GM23248 (cell line): ENCODE results near the gene FAM209A. TPM values are rescaled to one million over a fixed set of nuclear protein-coding genes. Genes with fewer than 3 reads are reported as not detected.

ENCODE experiments used
- DNase-seq: peaks from one replicate; pipeline ENCODE4 v3.0.0-alpha.2; 2015
- H2AFZ ChIP-seq: fragments of 200-600 bp; sonication (generic); 2 replicates; pipeline ENCODE4 v1.6.1; 2016; ENCODE audit warnings: antibody characterized with exemption
- H3F3A ChIP-seq: fragments of 200-600 bp; sonication (generic); 2 replicates; pipeline ENCODE4 v1.6.1; 2016; ENCODE audit warnings: mild to moderate bottlenecking, antibody characterized with exemption, mixed run types; ENCODE audit not compliant: insufficient read depth
- H3K27ac ChIP-seq: fragments of 200-600 bp; sonication (generic); 2 replicates; pipeline ENCODE4 v1.5.1; 2016; ENCODE audit warnings: mild to moderate bottlenecking
- H3K27me3 ChIP-seq: fragments of 200-600 bp; sonication (generic); replicated peaks from 2 replicates; pipeline ENCODE4 v1.6.1; 2016; ENCODE audit warnings: mild to moderate bottlenecking; ENCODE audit not compliant: insufficient read depth
- H3K36me3 ChIP-seq: fragments of 200-600 bp; sonication (generic); 2 replicates; pipeline ENCODE4 v1.6.1; 2016; ENCODE audit warnings: low read depth, mild to moderate bottlenecking
- H3K4me1 ChIP-seq: fragments of 200-600 bp; sonication (generic); 2 replicates; pipeline ENCODE4 v1.6.1; 2016; ENCODE audit warnings: mild to moderate bottlenecking; ENCODE audit not compliant: insufficient read depth
- H3K4me2 ChIP-seq: fragments of 200-600 bp; sonication (generic); one replicate; pipeline ENCODE4 v1.6.1; 2016; ENCODE audit warnings: mild to moderate bottlenecking; ENCODE audit not compliant: unreplicated experiment
- H3K4me3 ChIP-seq: fragments of 200-600 bp; sonication (generic); 2 replicates; pipeline ENCODE4 v1.5.1; 2016; ENCODE audit warnings: mild to moderate bottlenecking
- H3K79me2 ChIP-seq: fragments of 200-600 bp; sonication (generic); 2 replicates; pipeline ENCODE4 v1.6.1; 2016; ENCODE audit warnings: mild to moderate bottlenecking; ENCODE audit not compliant: insufficient read depth
- H3K9ac ChIP-seq: fragments of 200-600 bp; sonication (generic); 2 replicates; pipeline ENCODE4 v1.6.1; 2016; ENCODE audit warnings: mild to moderate bottlenecking
- H3K9me2 ChIP-seq: fragments of 200-600 bp; sonication (generic); 2 replicates; pipeline ENCODE4 v1.6.1; 2016; ENCODE audit warnings: mixed run types, mild to moderate bottlenecking, moderate library complexity; ENCODE audit not compliant: insufficient read depth
- H3K9me3 ChIP-seq: fragments of 200-600 bp; sonication (generic); one replicate; pipeline ENCODE4 v1.6.1; 2017; ENCODE audit warnings: low read depth
- H4K20me1 ChIP-seq: fragments of 200-600 bp; sonication (generic); 2 replicates; pipeline ENCODE4 v1.6.0; 2016; ENCODE audit not compliant: insufficient read depth
- EZH2 ChIP-seq: fragments of 200-600 bp; sonication (generic); IDR thresholded peaks from 2 replicates; pipeline ENCODE4 v1.6.1; 2018; ENCODE audit warnings: antibody characterized with exemption, mild to moderate bottlenecking; ENCODE audit not compliant: insufficient read depth, poor library complexity, severe bottlenecking
- EZH2phosphoT487 ChIP-seq: fragments of 200-600 bp; sonication (generic); IDR thresholded peaks from 2 replicates; pipeline ENCODE4 v1.6.1; 2018; ENCODE audit warnings: antibody characterized with exemption, moderate library complexity, mild to moderate bottlenecking, low read depth; ENCODE audit not compliant: insufficient read depth
- WGBS, 2 experiments: methylation state at CpG; one replicate each; pipeline ENCODE4 v1.1.6; 2015 to 2017; ENCODE audit warnings: low lambda C conversion rate in 2 of 2, low coverage in 1 of 2; ENCODE audit errors: missing lambda C conversion rate in 2 of 2; 5-methylcytosine and 5-hydroxymethylcytosine counted together
- in situ Hi-C: fragments of 300-500 bp; cut with MboI; formaldehyde crosslinking; loops from 2 replicates; pipeline ENCODE4 v1.15.0; 2020
- polyA plus RNA-seq: library from polyadenylated mRNA; unstranded; fragments of >200 nt; fragmentation: Nextera tagmentation; extraction: Ambion mirVana; gene quantifications from 2 replicates; pipeline ENCODE4 v1.2.1, GENCODE V29; 2016
- total RNA-seq: library from RNA; depleted of rRNA; stranded (reverse); fragments of >200 nt; shearing (Covaris generic); gene quantifications from 2 replicates; pipeline ENCODE4 v1.2.3, GENCODE V29; 2014

Gene FAM209A
- total and polyA plus RNA-seq, 2 experiments from 2014 or later, result not detected

DNA sequence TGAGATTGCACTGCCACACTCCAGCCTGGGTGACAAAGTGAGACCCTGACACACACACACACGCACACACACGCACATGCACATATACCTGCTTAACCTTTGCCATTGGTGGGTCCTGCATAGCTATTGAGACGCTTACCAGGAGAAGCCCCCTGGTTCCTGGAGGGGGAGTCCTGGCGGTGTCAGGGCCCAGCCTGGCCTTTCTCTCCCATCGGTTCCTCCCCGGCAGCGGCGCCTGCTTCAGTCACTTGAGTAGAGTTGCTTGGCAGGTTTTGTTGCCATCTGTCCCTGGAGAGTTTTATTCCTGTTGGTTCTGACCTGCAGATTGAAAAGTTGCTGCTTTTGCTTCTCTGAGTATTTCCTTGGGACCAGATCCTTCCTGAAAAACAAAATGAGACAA lies 20.6 kb upstream of the FAM209A start:
- H3F3A ChIP-seq, result no peaks in the 10 kb centered on the region
- H3K79me2 ChIP-seq, result peaks cover 96% of the 10 kb centered on the region
- peaks cover 24% of the 10 kb centered on the region; the same call in 1 of the 2 replicates for H3K36me3 ChIP-seq
- H3K9me2 ChIP-seq, result no peaks in the 10 kb centered on the region
- H3K27ac ChIP-seq, result no peak overlapping the region
- no peak overlapping the region for H2AFZ ChIP-seq
- no peaks in the 10 kb centered on the region for H3K27me3 ChIP-seq
- no peak for DNase-seq
- no peaks in the 10 kb centered on the region; the same call in 1 of the 2 replicates for H4K20me1 ChIP-seq
- no peak overlapping the region for H3K4me2 ChIP-seq
- H3K9ac ChIP-seq, result no peak overlapping the region
- TF ChIP-seq EZH2phosphoT487 (no peak), EZH2 (no peak)
- in situ Hi-C loops, result no loop called here
- WGBS, 2 experiments, result 86 to 91% methylated on average over 8 of the region's 8 CpGs
- H3K9me3 ChIP-seq, result no peaks in the 10 kb centered on the region
- no peak overlapping the region for H3K4me3 ChIP-seq
- H3K4me1 ChIP-seq, result no peaks in the 10 kb centered on the region

DNA sequence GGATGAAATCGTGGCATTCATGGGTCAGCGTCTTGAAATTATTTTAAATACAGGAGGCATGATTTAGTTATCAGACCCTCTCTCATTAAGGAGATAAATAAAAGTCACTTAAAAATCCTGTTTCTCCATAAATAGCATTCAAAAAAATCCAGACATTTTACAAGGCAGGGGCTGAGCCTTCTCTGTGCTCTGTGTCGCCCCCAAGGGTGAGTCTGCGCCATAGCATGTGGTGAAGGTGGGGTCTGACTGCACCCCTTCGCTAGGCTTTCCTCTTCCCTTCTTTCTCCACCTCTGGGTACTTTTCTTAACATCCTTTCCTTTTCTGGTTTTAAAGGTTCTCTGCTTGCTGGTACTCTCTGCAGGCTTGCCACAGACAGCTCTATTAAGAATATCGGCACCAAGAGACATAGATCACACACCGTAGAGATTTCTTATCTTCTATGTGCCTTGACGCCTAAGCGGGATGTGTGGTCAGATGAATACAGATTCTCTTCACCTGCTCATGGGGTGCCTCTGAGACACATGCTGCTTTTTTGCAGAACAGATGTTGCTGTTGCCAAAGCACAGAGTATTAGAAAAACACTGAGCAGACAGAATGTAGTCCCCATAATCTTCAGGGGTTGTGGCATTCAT lies 20.1 kb upstream of the FAM209A start:
- H3K9me2 ChIP-seq, result no peaks in the 10 kb centered on the region
- TF ChIP-seq EZH2phosphoT487 (no peak), EZH2 (no peak)
- H2AFZ ChIP-seq, result no peak overlapping the region
- no peaks in the 10 kb centered on the region for H3F3A ChIP-seq
- H4K20me1 ChIP-seq, result no peaks in the 10 kb centered on the region; the same call in 1 of the 2 replicates
- H3K79me2 ChIP-seq, result peaks cover 97% of the 10 kb centered on the region
- H3K27me3 ChIP-seq, result no peaks in the 10 kb centered on the region
- no peak overlapping the region for H3K9ac ChIP-seq
- no peak overlapping the region for H3K4me3 ChIP-seq
- no peak overlapping the region for H3K27ac ChIP-seq
- no peak overlapping the region for H3K4me2 ChIP-seq
- H3K36me3 ChIP-seq, result peaks cover 21% of the 10 kb centered on the region; the same call in 1 of the 2 replicates
- no peaks in the 10 kb centered on the region for H3K4me1 ChIP-seq
- no peaks in the 10 kb centered on the region for H3K9me3 ChIP-seq
- peak; percentile 35 for DNase-seq
- 95 to 96% methylated on average over 9 of the region's 9 CpGs for WGBS, 2 experiments
- in situ Hi-C loops, result no loop called here

DNA sequence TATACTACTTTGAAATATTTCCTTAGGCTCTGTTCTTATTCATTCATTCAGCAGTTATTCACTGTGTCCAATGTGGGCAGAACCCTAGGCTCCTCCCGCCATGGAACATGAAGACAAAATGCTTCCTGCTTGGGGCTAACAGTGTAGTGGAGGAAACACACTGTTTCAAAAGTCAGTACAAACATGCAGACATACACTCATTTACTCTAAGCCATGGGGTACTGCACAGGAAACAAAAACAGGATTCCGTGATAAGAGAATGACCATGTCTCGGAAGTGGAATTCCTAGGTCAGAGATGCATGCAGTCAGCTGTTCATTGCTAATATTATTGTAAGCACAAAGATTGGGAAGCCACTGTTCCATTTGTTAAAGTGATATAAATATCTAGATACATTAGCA lies 18.4 kb upstream of the FAM209A start:
- H3K79me2 ChIP-seq, result peaks cover 96% of the 10 kb centered on the region
- H3K36me3 ChIP-seq, result peaks cover 17% of the 10 kb centered on the region; the same call in 1 of the 2 replicates
- DNase-seq, result no peak
- no peak overlapping the region for H2AFZ ChIP-seq
- in situ Hi-C loops, result no loop called here
- no peak overlapping the region for H3K9ac ChIP-seq
- H3K27ac ChIP-seq, result no peak overlapping the region
- H3F3A ChIP-seq, result no peaks in the 10 kb centered on the region
- H3K9me3 ChIP-seq, result no peaks in the 10 kb centered on the region
- H3K27me3 ChIP-seq, result no peaks in the 10 kb centered on the region
- H4K20me1 ChIP-seq, result no peaks in the 10 kb centered on the region; the same call in 1 of the 2 replicates
- no peaks in the 10 kb centered on the region for H3K9me2 ChIP-seq
- no peak overlapping the region for H3K4me3 ChIP-seq
- H3K4me1 ChIP-seq, result no peaks in the 10 kb centered on the region
- no peak for TF ChIP-seq EZH2
- TF ChIP-seq EZH2phosphoT487, result no peak
- 76 to 85% methylated on average over 3 of the region's 3 CpGs for WGBS, 2 experiments
- no peak overlapping the region for H3K4me2 ChIP-seq

DNA sequence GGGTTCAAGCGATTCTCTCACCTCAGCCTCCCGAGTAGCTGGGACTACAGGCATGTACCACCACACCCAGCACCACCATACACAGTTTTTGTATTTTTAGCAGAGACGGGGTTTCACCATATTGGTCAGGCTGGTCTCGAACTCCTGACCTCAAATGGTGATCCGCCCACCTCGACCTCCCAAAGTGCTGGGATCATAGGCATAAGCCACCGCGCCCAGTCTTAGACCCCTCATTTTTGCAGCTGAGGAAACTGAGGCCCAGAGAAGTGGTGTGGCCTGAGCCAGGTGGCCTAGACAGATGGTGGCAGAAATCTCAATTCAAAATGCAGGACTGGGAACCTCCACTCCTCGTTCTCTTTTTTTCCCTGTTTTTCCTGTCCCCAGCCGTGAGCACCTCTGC lies 12.6 kb upstream of the FAM209A start:
- peaks cover 2% of the 10 kb centered on the region; the same call in 1 of the 2 replicates for H3K36me3 ChIP-seq
- no peaks in the 10 kb centered on the region for H4K20me1 ChIP-seq
- TF ChIP-seq EZH2phosphoT487 (no peak), EZH2 (no peak)
- H3K79me2 ChIP-seq, result peaks cover 45% of the 10 kb centered on the region
- H2AFZ ChIP-seq, result no peak overlapping the region
- in situ Hi-C loops, result no loop called here
- H3K9me3 ChIP-seq, result no peaks in the 10 kb centered on the region
- no peak overlapping the region for H3K27ac ChIP-seq
- no peak for DNase-seq
- H3K4me2 ChIP-seq, result no peak overlapping the region
- 94 to 98% methylated on average over 10 of the region's 10 CpGs for WGBS, 2 experiments
- H3K27me3 ChIP-seq, result no peaks in the 10 kb centered on the region
- H3F3A ChIP-seq, result no peaks in the 10 kb centered on the region
- no peak overlapping the region for H3K4me3 ChIP-seq
- H3K9ac ChIP-seq, result no peak overlapping the region
- H3K9me2 ChIP-seq, result no peaks in the 10 kb centered on the region
- no peaks in the 10 kb centered on the region for H3K4me1 ChIP-seq
